Femur (tissue), 1 donor: ENCODE data around the gene LSM3.

ENCODE experiments used
- DNase-seq: peaks from one replicate; pipeline ENCODE4 v3.0.0-alpha.2; 2017

Gene LSM3

GRCh38 chr3:14242490-14243311 is 64.1 kb downstream of the LSM3 start:
- DNase-seq: no peak

GRCh38 chr3:14243782-14244181 is 65.2 kb downstream of the LSM3 start:
- DNase-seq: no peak

GRCh38 chr3:14244521-14245247 is 66.1 kb downstream of the LSM3 start:
- no peak for DNase-seq

GRCh38 chr3:14245248-14245639 is 66.6 kb downstream of the LSM3 start:
- DNase-seq: no peak

- no peak for DNase-seq
Measured at GRCh38 chr3:14245822-14246221, 67.2 kb downstream of the LSM3 start.

- no peak for DNase-seq
Measured at GRCh38 chr3:14246414-14246813, 67.8 kb downstream of the LSM3 start.

- DNase-seq: no peak
Measured at GRCh38 chr3:14248477-14248848, 69.8 kb downstream of the LSM3 start.

- no peak for DNase-seq
Measured at GRCh38 chr3:14248849-14249523, 70.4 kb downstream of the LSM3 start.
